ENCODE results near the gene IGFL4.

The IGFL4 gene

GRCh38 chr19:46018729-46019251 is 22.0 kb downstream of the IGFL4 start:
- no peak for DNase-seq

GRCh38 chr19:46017874-46018675 is 22.7 kb downstream of the IGFL4 start:
- DNase-seq = no peak

GRCh38 chr19:46017095-46017429 is 23.7 kb downstream of the IGFL4 start:
- no peak for DNase-seq

GRCh38 chr19:46016426-46017094 is 24.2 kb downstream of the IGFL4 start:
- peak; percentile 84 for DNase-seq

GRCh38 chr19:46015687-46016425 is 24.9 kb downstream of the IGFL4 start:
- no peak for DNase-seq

- DNase-seq = no peak
Measured at GRCh38 chr19:46014941-46015686, 25.7 kb downstream of the IGFL4 start.

- DNase-seq = no peak
Measured at GRCh38 chr19:46014534-46014933, 26.3 kb downstream of the IGFL4 start.

- DNase-seq = peak; percentile 73
Measured at GRCh38 chr19:46009530-46010510, 31.0 kb downstream of the IGFL4 start.

- no peak for DNase-seq
Measured at GRCh38 chr19:46006411-46006810, 34.4 kb downstream of the IGFL4 start.

- DNase-seq = no peak
Measured at GRCh38 chr19:46002678-46003275, 38.0 kb downstream of the IGFL4 start.

GRCh38 chr19:46000491-46001246 is 40.1 kb downstream of the IGFL4 start:
- DNase-seq = peak; percentile 36

- DNase-seq = peak; percentile 12
Measured at GRCh38 chr19:45999653-46000121, 41.1 kb downstream of the IGFL4 start.

- no peak for DNase-seq
Measured at GRCh38 chr19:45998834-45999233, 42.0 kb downstream of the IGFL4 start.

GRCh38 chr19:45996933-45997332 is 43.9 kb downstream of the IGFL4 start:
- no peak for DNase-seq

- no peak for DNase-seq
Measured at GRCh38 chr19:45995715-45996385, 45.0 kb downstream of the IGFL4 start.

- DNase-seq = peak; percentile 100
Measured at GRCh38 chr19:45994998-45995714, 45.6 kb downstream of the IGFL4 start, which contains the start of gene CCDC61. Gene CCDC61 (plus strand): TSS chr19:45995467. CDS start chr19:46003019, 7,552 bp downstream.

- DNase-seq = no peak
Measured at GRCh38 chr19:45994456-45994997, 46.3 kb downstream of the IGFL4 start.

GRCh38 chr19:45990113-45990728 is 50.6 kb downstream of the IGFL4 start:
- DNase-seq = no peak

Measured in midbrain (tissue), 1 donor.